Measurements from ENCODE around the gene ST13. TPM values are rescaled to one million over a fixed set of nuclear protein-coding genes. Genes with fewer than 3 reads are reported as not detected.
"Not testable (repeated sequence)": the region's sequence is repeated elsewhere in the genome, so short reads cannot be mapped to it uniquely, and the experiment has no call there.

ST13 gene
- total RNA-seq, 1 donor from 2014 or later, result 241 TPM

DNA sequence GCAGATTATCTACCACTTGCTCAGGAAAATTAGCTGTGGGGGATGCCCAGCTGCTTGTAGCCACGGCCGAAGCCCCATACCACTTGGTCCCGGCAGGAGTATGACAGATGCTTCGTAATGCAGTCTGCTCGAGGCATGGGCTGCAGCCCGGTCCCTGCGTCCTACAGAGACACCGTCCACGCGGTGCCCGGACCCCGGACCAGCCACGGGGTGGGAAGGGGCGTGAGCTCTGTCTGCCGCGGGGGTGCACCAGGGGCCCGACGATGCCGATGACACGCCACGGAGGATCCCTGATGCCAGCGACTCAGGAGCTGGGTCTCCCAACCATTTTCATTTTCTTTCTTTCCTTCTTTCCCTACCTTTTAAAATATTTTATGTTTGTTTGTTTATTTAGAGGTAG is 67.3 kb downstream of the ST13 start:
- DNase-seq (ENCODE audit: low spot score), result no peak

DNA sequence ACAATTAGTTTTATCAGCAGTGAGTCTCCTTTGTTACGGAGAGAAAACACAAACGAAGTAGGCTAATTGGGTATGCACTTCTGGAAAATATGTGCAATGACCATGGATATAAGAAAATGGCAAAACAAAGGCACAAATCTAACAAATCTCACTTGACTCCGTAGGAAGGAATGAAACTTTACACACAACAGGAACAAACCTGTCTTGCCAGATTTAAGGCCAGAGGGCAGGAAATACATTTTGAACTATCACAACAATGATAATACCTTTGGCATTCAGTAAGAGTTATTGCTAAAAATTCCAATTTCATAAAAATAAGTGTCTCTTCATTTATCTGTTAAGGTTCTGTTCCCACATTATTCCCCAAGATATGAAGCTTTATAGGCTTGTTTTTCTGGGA is 73.9 kb downstream of the ST13 start:
- no peak for DNase-seq (ENCODE audit: low spot score)

DNA sequence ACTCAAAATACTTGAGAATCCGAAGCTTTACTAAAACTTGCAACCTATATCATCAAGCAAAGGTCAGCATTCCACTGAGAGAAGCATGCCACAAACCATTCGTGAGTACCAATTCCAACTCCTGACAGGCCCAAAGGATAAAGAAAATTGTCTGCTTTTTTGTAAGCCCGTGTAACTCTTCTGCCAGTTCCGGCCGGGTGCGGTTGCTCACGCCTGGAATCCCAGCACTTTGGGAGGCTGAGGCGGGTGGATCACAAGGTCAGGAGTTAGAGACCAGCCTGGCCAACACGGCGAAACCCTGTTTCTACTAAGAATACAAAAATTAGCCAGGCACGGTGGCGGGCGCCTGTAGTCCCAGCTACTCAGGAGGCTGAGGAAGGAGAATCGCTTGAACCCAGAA is 74.7 kb downstream of the ST13 start:
- DNase-seq (ENCODE audit: low spot score), result not testable (repeated sequence)

Small RNA genes lying within 50 kb of the gene (microRNA-seq; reads per million reads assigned to microRNA genes)
- gene MIR4766 (ENCODE audit: borderline number of aligned reads), result not detected

Other genes starting within 250 kb of the ST13 start
- 49.8 TPM for gene MRTFA, start 219.9 kb downstream of the ST13 start, total RNA-seq
- not detected for gene MCHR1, start 177.2 kb downstream of the ST13 start, total RNA-seq
- gene SLC25A17, start 37.3 kb downstream of the ST13 start, total RNA-seq, result 15.0 TPM
- 18.5 TPM for gene XPNPEP3, start 509 bp upstream of the ST13 start, total RNA-seq
- gene DNAJB7, start 5.5 kb upstream of the ST13 start, total RNA-seq, result not detected
- gene RBX1, start 94.7 kb upstream of the ST13 start, total RNA-seq, result 44.8 TPM
- 61.1 TPM for gene EP300, start 236.0 kb upstream of the ST13 start, total RNA-seq

Data from mesenteric fat pad (tissue), 1 donor.